ENCODE data around the gene DDR2. TPM values are rescaled to one million over a fixed set of nuclear protein-coding genes. Genes with fewer than 3 reads are reported as not detected.

DDR2 gene
- polyA plus RNA-seq, 3 donors, result 0.07 TPM; not detected in 2

DNA sequence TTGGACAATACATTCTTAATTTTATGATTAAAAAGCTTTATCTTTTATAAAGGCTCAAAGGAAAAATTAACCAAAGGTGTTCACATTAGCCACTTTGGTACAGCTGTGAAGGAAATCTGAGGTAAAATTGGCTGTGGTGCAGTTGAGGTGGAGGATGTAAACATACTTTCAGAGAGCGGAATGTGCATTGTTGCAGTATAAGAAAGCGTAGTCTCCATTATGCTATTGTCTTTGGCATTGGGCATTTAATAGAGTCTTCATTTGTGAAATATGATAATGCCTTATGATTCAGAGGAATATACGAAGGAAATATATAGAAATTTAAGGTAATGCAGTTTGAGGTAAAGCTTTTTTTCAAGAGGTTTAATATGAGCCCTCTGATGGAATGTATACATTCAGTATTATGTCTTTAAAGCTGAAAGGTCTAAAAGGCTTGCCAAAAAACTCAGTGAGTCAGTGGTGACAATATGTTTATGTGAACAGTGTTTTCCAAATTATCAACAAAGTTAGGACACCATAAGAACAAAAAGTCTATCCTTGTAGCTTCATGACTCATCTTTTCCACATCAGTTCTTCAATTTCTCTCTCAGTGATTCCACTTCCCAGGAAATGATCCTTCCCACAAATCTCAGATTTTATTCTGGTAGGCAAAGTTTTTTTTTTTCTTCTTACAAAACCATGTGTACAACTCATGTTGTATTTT, 26.9 kb upstream of the DDR2 start:
- H3K4me1 ChIP-seq (ENCODE audit: control insufficient read depth in 1 of 2, insufficient read depth in 2 of 2, low read length in 2 of 2), result no peaks in the 10 kb centered on the region
- no peaks in the 10 kb centered on the region for H3K79me2 ChIP-seq (ENCODE audit: insufficient read depth, low read length)
- H3K27me3 ChIP-seq (ENCODE audit: control insufficient read depth in 2 of 2, insufficient read depth in 2 of 2, low read length in 2 of 2), result no peaks in the 10 kb centered on the region
- H3K4me2 ChIP-seq (replicated peaks; ENCODE audit: extremely low read depth, low read length, poor library complexity, severe bottlenecking), result no peak overlapping the region
- peaks cover 8 to 11% of the 10 kb centered on the region in 2 donors for H3K36me3 Mint-ChIP-seq
- WGBS (ENCODE audit: insufficient coverage), result 70% methylated on average over 2 of the region's 3 CpGs
- H3K4me3 ChIP-seq (replicated peaks in 1 of 3; ENCODE audit: low read depth in 2 of 3, low read length in 3 of 3), result no peak overlapping the region
- no peaks in the 10 kb centered on the region for H4K20me1 ChIP-seq (ENCODE audit: insufficient read depth, low read length)
- peaks cover 0 to 2% (median 0%) of the 10 kb centered on the region in 7 donors for H3K9me3 Mint-ChIP-seq
- H3K27me3 Mint-ChIP-seq (ENCODE audit: low read depth in 3 of 3), result peaks cover 0 to 1% (median 0%) of the 10 kb centered on the region in 3 donors
- no peak overlapping the region for H3K27ac ChIP-seq (ENCODE audit: low read depth in 1 of 2, low read length in 2 of 2)
- peak overlapping the region in 1 of 7 donors; percentile 2 for H3K27ac Mint-ChIP-seq
- TF ChIP-seq, protein P1, sequence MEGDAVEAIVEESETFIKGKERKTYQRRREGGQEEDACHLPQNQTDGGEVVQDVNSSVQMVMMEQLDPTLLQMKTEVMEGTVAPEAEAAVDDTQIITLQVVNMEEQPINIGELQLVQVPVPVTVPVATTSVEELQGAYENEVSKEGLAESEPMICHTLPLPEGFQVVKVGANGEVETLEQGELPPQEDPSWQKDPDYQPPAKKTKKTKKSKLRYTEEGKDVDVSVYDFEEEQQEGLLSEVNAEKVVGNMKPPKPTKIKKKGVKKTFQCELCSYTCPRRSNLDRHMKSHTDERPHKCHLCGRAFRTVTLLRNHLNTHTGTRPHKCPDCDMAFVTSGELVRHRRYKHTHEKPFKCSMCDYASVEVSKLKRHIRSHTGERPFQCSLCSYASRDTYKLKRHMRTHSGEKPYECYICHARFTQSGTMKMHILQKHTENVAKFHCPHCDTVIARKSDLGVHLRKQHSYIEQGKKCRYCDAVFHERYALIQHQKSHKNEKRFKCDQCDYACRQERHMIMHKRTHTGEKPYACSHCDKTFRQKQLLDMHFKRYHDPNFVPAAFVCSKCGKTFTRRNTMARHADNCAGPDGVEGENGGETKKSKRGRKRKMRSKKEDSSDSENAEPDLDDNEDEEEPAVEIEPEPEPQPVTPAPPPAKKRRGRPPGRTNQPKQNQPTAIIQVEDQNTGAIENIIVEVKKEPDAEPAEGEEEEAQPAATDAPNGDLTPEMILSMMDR (IDR thresholded peaks at IDR 0.05), result no peak
- DNase-seq, result no peak
- intact Hi-C loops (cut with micrococcal nuclease), result no loop called here
- H3K9ac ChIP-seq (ENCODE audit: insufficient read depth, low read length, poor library complexity, severe bottlenecking), result no peak overlapping the region
- no peak overlapping the region for H2AFZ ChIP-seq (ENCODE audit: insufficient read depth, low read depth, low read length, poor library complexity, severe bottlenecking)
- no peaks in the 10 kb centered on the region for H3K4me1 Mint-ChIP-seq
- no peaks in the 10 kb centered on the region for H3K36me3 ChIP-seq (replicated peaks in 1 of 2; ENCODE audit: control insufficient read depth in 1 of 2, insufficient read depth in 2 of 2, low read length in 2 of 2)
- no peak overlapping the region for H3K4me3 Mint-ChIP-seq
- no peaks in the 10 kb centered on the region for H3K9me3 ChIP-seq (replicated peaks in 1 of 2; ENCODE audit: control insufficient read depth in 1 of 2, insufficient read depth in 1 of 2, low read length in 2 of 2)

DNA sequence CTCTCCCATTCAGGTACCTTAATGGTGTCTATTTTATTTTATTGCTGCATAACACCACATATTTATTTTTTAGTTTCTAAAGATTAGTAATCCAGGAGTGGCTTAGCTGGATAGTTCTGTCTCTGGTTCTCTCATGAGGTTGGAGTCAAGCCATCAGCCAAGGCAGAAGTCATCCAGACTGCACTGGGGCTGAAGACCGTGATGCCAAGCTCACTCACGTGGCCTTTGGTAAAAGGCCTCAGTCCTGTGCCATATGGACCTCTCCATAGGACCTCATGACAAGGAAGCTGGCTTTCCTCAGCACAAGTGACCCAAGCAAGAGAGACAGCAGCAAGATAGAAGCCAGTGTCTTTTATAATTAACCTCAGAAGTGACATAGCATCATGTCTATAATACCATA, 23.0 kb upstream of the DDR2 start:
- no peak for DNase-seq
- H3K9me3 ChIP-seq (replicated peaks in 1 of 2; ENCODE audit: control insufficient read depth in 1 of 2, insufficient read depth in 1 of 2, low read length in 2 of 2), result no peaks in the 10 kb centered on the region
- Mint-ChIP-seq H3K27ac (no peak overlapping the region), H3K9me3 (no peaks in the 10 kb centered on the region), H3K4me1 (no peaks in the 10 kb centered on the region), H3K27me3 (ENCODE audit: low read depth in 3 of 3) (peaks cover 0 to 2% (median 2%) of the 10 kb centered on the region in 3 donors), H3K36me3 (no peaks in the 10 kb centered on the region), H3K4me3 (no peak overlapping the region)
- no peak overlapping the region for H3K4me2 ChIP-seq (replicated peaks; ENCODE audit: extremely low read depth, low read length, poor library complexity, severe bottlenecking)
- TF ChIP-seq, protein P1 (IDR thresholded peaks at IDR 0.05), result no peak
- H3K4me1 ChIP-seq (ENCODE audit: control insufficient read depth in 1 of 2, insufficient read depth in 2 of 2, low read length in 2 of 2), result no peaks in the 10 kb centered on the region
- H3K4me3 ChIP-seq (replicated peaks in 1 of 3; ENCODE audit: low read depth in 2 of 3, low read length in 3 of 3), result no peak overlapping the region
- no peaks in the 10 kb centered on the region for H3K79me2 ChIP-seq (ENCODE audit: insufficient read depth, low read length)
- WGBS (ENCODE audit: insufficient coverage), result 94% methylated on average over 2 of the region's 2 CpGs
- H2AFZ ChIP-seq (ENCODE audit: insufficient read depth, low read depth, low read length, poor library complexity, severe bottlenecking), result no peak overlapping the region
- no peaks in the 10 kb centered on the region for H3K36me3 ChIP-seq (replicated peaks in 1 of 2; ENCODE audit: control insufficient read depth in 1 of 2, insufficient read depth in 2 of 2, low read length in 2 of 2)
- no peak overlapping the region for H3K27ac ChIP-seq (ENCODE audit: low read depth in 1 of 2, low read length in 2 of 2)
- no peaks in the 10 kb centered on the region for H3K27me3 ChIP-seq (ENCODE audit: control insufficient read depth in 2 of 2, insufficient read depth in 2 of 2, low read length in 2 of 2)
- no peaks in the 10 kb centered on the region for H4K20me1 ChIP-seq (ENCODE audit: insufficient read depth, low read length)
- intact Hi-C loops (cut with micrococcal nuclease), result no loop called here
- H3K9ac ChIP-seq (ENCODE audit: insufficient read depth, low read length, poor library complexity, severe bottlenecking), result no peak overlapping the region

Measured in CD14-positive monocyte (primary cell).